ENCODE measurements around the gene PCDHB7. TPM values are rescaled to one million over a fixed set of nuclear protein-coding genes. Genes with fewer than 3 reads are reported as not detected.
"Not testable (repeated sequence)": the region's sequence is repeated elsewhere in the genome, so short reads cannot be mapped to it uniquely, and the experiment has no call there.

Gene PCDHB7
- total RNA-seq (1 to 10 TPM; 5.0 to 6.7 TPM), polyA plus RNA-seq (1 to 10 TPM; 2.3 to 5.5 TPM)
- long read RNA-seq, donor 1, transcript PCDHB7-201 (1 exons, 3,765 nt), result major isoform, 14 of 14 reads
- long read RNA-seq, donor 1, partial matches to known transcripts, result 0 of 14 reads
- long read RNA-seq, donor 1, other reads (novel, unspliced or antisense), result 0 of 14 reads
- long read RNA-seq, donor 2, transcript PCDHB7-201 (1 exons, 3,765 nt), result major isoform, 13 of 13 reads
- long read RNA-seq, donor 2, partial matches to known transcripts, result 0 of 13 reads
- long read RNA-seq, donor 2, other reads (novel, unspliced or antisense), result 0 of 13 reads

GRCh38 chr5:141172381-141173204 is at the start of gene PCDHB7:
Gene PCDHB7 (plus strand): TSS chr5:141172644. CDS start chr5:141172836, 192 bp downstream.
- Histone ChIP-seq H3K4me1 (ENCODE audit: control insufficient read depth in 1 of 2, insufficient read depth in 2 of 2, low read length in 2 of 2) (no peaks in the 10 kb centered on the region), H3K36me3 (ENCODE audit: control insufficient read depth in 1 of 2, insufficient read depth in 2 of 2, low read length in 1 of 2) (no peaks in the 10 kb centered on the region), H3K4me3 (ENCODE audit: low read length in 2 of 2) (peak within 1 kb of the TSS in 1 of 2 donors; percentile 18), H3K27me3 (ENCODE audit: control insufficient read depth in 1 of 2, insufficient read depth in 2 of 2, low read length in 1 of 2) (no peaks in the 10 kb centered on the region), H3K9me3 (ENCODE audit: control insufficient read depth, low read length) (peaks cover 11% of the 10 kb centered on the region), H3K27ac (ENCODE audit: low read depth in 1 of 2, low read length in 2 of 2) (no peak within 1 kb of the TSS)
- 16 to 29% methylated on average over 20 of the region's 20 CpGs for WGBS, 2 donors
- intact Hi-C loops (cut with DNase I), result loop anchor here (5.0 to 10.0 kb wide), 2 partner anchors 390 to 392 kb away; no protein-coding TSS in a partner anchor
- ATAC-seq (ENCODE audit: low FRiP score) (no peak), DNase-seq (peak in 1 of 2 donors; percentile 44)

GRCh38 chr5:141123396-141124135 is 48.9 kb upstream of the PCDHB7 start:
- DNase-seq; H3K9me3 ChIP-seq (ENCODE audit: control insufficient read depth, low read length); H3K27ac ChIP-seq (ENCODE audit: low read depth in 1 of 2, low read length in 2 of 2); intact Hi-C loops (cut with DNase I); H3K4me3 ChIP-seq (ENCODE audit: low read length in 2 of 2); ATAC-seq (ENCODE audit: low FRiP score); H3K36me3 ChIP-seq (ENCODE audit: control insufficient read depth in 1 of 2, insufficient read depth in 2 of 2, low read length in 1 of 2); H3K27me3 ChIP-seq (ENCODE audit: control insufficient read depth in 1 of 2, insufficient read depth in 2 of 2, low read length in 1 of 2); H3K4me1 ChIP-seq (ENCODE audit: control insufficient read depth in 1 of 2, insufficient read depth in 2 of 2, low read length in 2 of 2): not testable (repeated sequence)
- 21 to 30% methylated on average over 40 to 68 of the region's 73 CpGs for WGBS, 2 donors

- no peaks in the 10 kb centered on the region for H3K4me1 ChIP-seq (ENCODE audit: control insufficient read depth in 1 of 2, insufficient read depth in 2 of 2, low read length in 2 of 2)
- WGBS, 2 donors, result 84 to 94% methylated on average over 1 of the region's 1 CpG
- no peak overlapping the region for H3K27ac ChIP-seq (ENCODE audit: low read depth in 1 of 2, low read length in 2 of 2)
- DNase-seq (no peak), ATAC-seq (ENCODE audit: low FRiP score) (no peak)
- peaks cover 7% of the 10 kb centered on the region for H3K9me3 ChIP-seq (ENCODE audit: control insufficient read depth, low read length)
- intact Hi-C loops (cut with DNase I), result no loop called here
- no peaks in the 10 kb centered on the region for H3K27me3 ChIP-seq (ENCODE audit: control insufficient read depth in 1 of 2, insufficient read depth in 2 of 2, low read length in 1 of 2)
- no peak overlapping the region for H3K4me3 ChIP-seq (ENCODE audit: low read length in 2 of 2)
- no peaks in the 10 kb centered on the region for H3K36me3 ChIP-seq (ENCODE audit: control insufficient read depth in 1 of 2, insufficient read depth in 2 of 2, low read length in 1 of 2)
Observed at GRCh38 chr5:141127305-141127704, 45.1 kb upstream of the PCDHB7 start.

- H3K4me3 ChIP-seq (ENCODE audit: low read length in 2 of 2), result peak within 1 kb of the TSS; percentile 8 to 62
- no peak within 1 kb of the TSS for H3K27ac ChIP-seq (ENCODE audit: low read depth in 1 of 2, low read length in 2 of 2)
- no peaks in the 10 kb centered on the region for H3K4me1 ChIP-seq (ENCODE audit: control insufficient read depth in 1 of 2, insufficient read depth in 2 of 2, low read length in 2 of 2)
- no peaks in the 10 kb centered on the region for H3K36me3 ChIP-seq (ENCODE audit: control insufficient read depth in 1 of 2, insufficient read depth in 2 of 2, low read length in 1 of 2)
- H3K27me3 ChIP-seq (ENCODE audit: control insufficient read depth in 1 of 2, insufficient read depth in 2 of 2, low read length in 1 of 2), result no peaks in the 10 kb centered on the region
- ATAC-seq (ENCODE audit: low FRiP score), result peak; percentile 63
- H3K9me3 ChIP-seq (ENCODE audit: control insufficient read depth, low read length), result peaks cover 4% of the 10 kb centered on the region
- 14 to 15% methylated on average over 22 of the region's 22 CpGs for WGBS, 2 donors
- DNase-seq, result no peak
- intact Hi-C loops (cut with DNase I), result no loop called here
Observed at GRCh38 chr5:141135030-141135717, 37.3 kb upstream of the PCDHB7 start, which contains the start of gene PCDHB5. Gene PCDHB5 (plus strand): TSS chr5:141135206. CDS start chr5:141135435, 229 bp downstream.

GRCh38 chr5:141135718-141136266 is 36.7 kb upstream of the PCDHB7 start:
- Histone ChIP-seq H3K4me1 (ENCODE audit: control insufficient read depth in 1 of 2, insufficient read depth in 2 of 2, low read length in 2 of 2) (no peaks in the 10 kb centered on the region), H3K27ac (ENCODE audit: low read depth in 1 of 2, low read length in 2 of 2) (no peak overlapping the region), H3K9me3 (ENCODE audit: control insufficient read depth, low read length) (peaks cover 4% of the 10 kb centered on the region), H3K27me3 (ENCODE audit: control insufficient read depth in 1 of 2, insufficient read depth in 2 of 2, low read length in 1 of 2) (no peaks in the 10 kb centered on the region), H3K36me3 (ENCODE audit: control insufficient read depth in 1 of 2, insufficient read depth in 2 of 2, low read length in 1 of 2) (no peaks in the 10 kb centered on the region), H3K4me3 (ENCODE audit: low read length in 2 of 2) (peak overlapping the region in 1 of 2 donors; percentile 62)
- no peak for DNase-seq
- WGBS, 2 donors, result 29 to 41% methylated on average over 19 of the region's 19 CpGs
- intact Hi-C loops (cut with DNase I), result no loop called here
- ATAC-seq (ENCODE audit: low FRiP score), result no peak

GRCh38 chr5:141137346-141137745 is 35.1 kb upstream of the PCDHB7 start:
- 36 to 50% methylated on average over 22 to 34 of the region's 34 CpGs for WGBS, 2 donors
- DNase-seq; H3K4me1 ChIP-seq (ENCODE audit: control insufficient read depth in 1 of 2, insufficient read depth in 2 of 2, low read length in 2 of 2); ATAC-seq (ENCODE audit: low FRiP score); H3K9me3 ChIP-seq (ENCODE audit: control insufficient read depth, low read length); intact Hi-C loops (cut with DNase I); H3K36me3 ChIP-seq (ENCODE audit: control insufficient read depth in 1 of 2, insufficient read depth in 2 of 2, low read length in 1 of 2); H3K27me3 ChIP-seq (ENCODE audit: control insufficient read depth in 1 of 2, insufficient read depth in 2 of 2, low read length in 1 of 2); H3K27ac ChIP-seq (ENCODE audit: low read depth in 1 of 2, low read length in 2 of 2); H3K4me3 ChIP-seq (ENCODE audit: low read length in 2 of 2): not testable (repeated sequence)

GRCh38 chr5:141149812-141150211 is 22.6 kb upstream of the PCDHB7 start, which contains the start of gene PCDHB6:
Gene PCDHB6 (plus strand): TSS chr5:141150057. CDS start chr5:141150258, 201 bp downstream.
- intact Hi-C loops (cut with DNase I), result no loop called here
- ATAC-seq (ENCODE audit: low FRiP score) (no peak), DNase-seq (no peak)
- Histone ChIP-seq H3K27ac (ENCODE audit: low read depth in 1 of 2, low read length in 2 of 2) (no peak within 1 kb of the TSS), H3K4me1 (ENCODE audit: control insufficient read depth in 1 of 2, insufficient read depth in 2 of 2, low read length in 2 of 2) (no peaks in the 10 kb centered on the region), H3K27me3 (ENCODE audit: control insufficient read depth in 1 of 2, insufficient read depth in 2 of 2, low read length in 1 of 2) (no peaks in the 10 kb centered on the region), H3K36me3 (ENCODE audit: control insufficient read depth in 1 of 2, insufficient read depth in 2 of 2, low read length in 1 of 2) (no peaks in the 10 kb centered on the region), H3K9me3 (ENCODE audit: control insufficient read depth, low read length) (peaks cover 6% of the 10 kb centered on the region), H3K4me3 (ENCODE audit: low read length in 2 of 2) (peak within 1 kb of the TSS in 1 of 2 donors; percentile 15)
- 6 to 12% methylated on average over 18 of the region's 18 CpGs for WGBS, 2 donors
